ENCODE measurements around the gene KRTAP12-2. TPM values are rescaled to one million over a fixed set of nuclear protein-coding genes. Genes with fewer than 3 reads are reported as not detected.
"Not testable (repeated sequence)": the region's sequence is repeated elsewhere in the genome, so short reads cannot be mapped to it uniquely, and the experiment has no call there.

KRTAP12-2 gene
- total RNA-seq, 1 experiment from 2014 or later, result not detected

- no peak for DNase-seq (ENCODE audit: low spot score)
- in situ Hi-C loops (cut with HindIII; ENCODE audit: low sequenced_read_pairs), result no loop called here
These were observed 36.4 kb upstream of the KRTAP12-2 start for GRCh38 chr21:44702973-44703730.

DNA sequence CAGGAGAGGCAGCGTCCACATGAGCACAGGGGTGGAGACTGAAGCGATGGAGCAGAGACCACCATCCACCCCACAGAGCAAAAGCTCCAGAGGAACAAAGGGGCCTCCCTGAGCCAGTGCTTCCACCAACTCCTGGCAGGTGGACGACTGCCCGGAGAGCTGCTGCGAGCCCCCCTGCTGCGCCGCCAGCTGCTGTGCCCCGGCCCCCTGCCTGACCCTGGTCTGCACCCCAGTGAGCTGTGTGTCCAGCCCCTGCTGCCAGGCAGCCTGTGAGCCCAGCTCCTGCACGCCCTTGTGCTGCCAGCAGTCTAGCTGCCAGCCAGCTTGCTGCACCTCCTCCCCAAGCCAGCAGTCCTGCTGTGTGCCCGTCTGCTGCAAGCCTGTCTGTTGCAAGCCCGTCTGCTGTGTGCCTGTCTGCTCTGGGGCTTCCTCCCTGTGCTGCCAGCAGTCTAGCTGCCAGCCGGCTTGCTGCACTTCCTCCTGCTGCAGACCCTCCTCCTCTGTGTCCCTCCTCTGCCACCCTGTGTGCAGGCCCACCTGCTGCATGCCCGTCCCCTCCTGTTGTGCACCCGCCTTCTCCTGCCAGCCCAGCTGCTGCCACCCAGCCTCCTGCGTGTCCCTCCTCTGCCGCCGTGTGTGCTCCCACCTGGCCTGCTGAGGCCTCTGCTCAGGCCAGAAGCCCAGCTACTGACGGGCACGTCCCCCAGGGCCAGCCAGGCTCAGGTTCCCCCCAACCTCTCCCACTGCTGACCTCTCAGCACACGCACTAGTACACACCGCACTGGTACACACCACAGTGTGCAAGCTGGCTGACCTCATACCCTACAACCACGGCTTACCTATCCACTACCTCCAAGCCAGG lies 35.6 kb upstream of the KRTAP12-2 start:
- DNase-seq (ENCODE audit: low spot score), result peak; percentile 64
- in situ Hi-C loops (cut with HindIII; ENCODE audit: low sequenced_read_pairs), result no loop called here

DNA sequence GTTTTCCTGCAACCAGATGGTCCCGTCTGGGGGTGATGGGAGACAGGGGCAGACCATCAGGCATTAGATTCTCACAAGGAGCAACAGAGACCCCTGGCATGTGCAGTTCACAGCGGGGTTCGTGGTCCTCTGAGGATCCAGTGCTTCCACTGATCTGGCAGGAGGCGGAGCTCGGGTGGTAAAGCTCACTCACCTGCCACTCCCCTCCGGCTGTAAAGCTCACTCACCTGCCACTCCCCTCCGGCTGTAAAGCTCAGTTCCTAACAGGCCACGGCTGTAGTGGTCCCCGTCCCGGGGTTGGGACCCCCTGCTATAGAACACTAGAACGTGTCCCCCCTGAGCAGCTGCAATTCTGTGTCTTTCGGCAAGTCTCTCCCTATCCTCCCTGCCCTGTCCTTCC lies 34.8 kb upstream of the KRTAP12-2 start:
- DNase-seq (ENCODE audit: low spot score), result no peak
- in situ Hi-C loops (cut with HindIII; ENCODE audit: low sequenced_read_pairs), result no loop called here

DNA sequence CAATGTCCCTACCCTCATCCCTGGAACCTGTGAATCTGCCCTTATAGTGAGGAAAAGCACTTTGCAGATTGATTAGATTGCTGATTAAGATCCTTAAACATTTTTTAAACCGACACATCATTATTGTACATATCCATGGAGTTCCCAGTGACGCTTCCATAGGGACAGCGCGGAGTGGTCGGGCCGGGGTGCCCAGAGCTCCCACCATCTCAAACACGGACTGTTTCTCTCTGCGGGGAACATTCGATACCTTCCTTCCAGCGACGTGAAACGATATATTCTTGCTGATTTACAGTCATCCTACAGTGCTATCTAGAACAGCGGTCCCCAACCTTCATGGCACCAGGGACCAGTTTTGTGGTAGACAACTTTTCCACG lies 34.3 kb upstream of the KRTAP12-2 start:
- DNase-seq (ENCODE audit: low spot score), result no peak
- in situ Hi-C loops (cut with HindIII; ENCODE audit: low sequenced_read_pairs), result no loop called here

GRCh38 chr21:44700101-44701022 lies 33.6 kb upstream of the KRTAP12-2 start:
- DNase-seq (ENCODE audit: low spot score), result no peak

DNA sequence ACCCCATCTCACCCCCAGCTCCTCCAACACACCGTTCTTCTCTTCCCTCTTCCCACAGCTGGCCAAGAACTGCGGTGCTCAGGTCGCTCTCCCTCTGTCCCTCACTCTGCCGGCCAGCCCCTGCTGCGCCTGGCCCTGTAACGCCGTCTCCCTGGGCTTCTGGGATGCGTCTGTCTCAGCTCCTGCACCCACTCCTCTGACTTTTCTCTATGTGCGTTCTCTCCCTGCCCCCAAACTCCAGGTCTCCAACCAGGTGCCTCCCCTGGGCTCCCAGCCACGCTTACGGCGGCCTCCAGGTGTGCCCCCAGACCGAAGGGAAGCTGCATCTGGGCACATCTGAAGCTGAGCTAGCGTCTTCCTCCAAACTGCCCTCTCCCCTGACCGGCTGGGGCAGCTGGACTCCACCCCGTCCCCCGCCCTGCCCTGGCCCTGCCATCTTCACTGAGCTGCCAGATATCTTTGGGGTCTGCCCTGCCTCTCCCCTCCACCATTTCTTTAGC lies 32.8 kb upstream of the KRTAP12-2 start:
- in situ Hi-C loops (cut with HindIII; ENCODE audit: low sequenced_read_pairs), result no loop called here
- no peak for DNase-seq (ENCODE audit: low spot score)

More at GRCh38 chr21:44700101-44701022, 33.6 kb upstream of the KRTAP12-2 start:
- in situ Hi-C loops (cut with HindIII; ENCODE audit: low sequenced_read_pairs), result no loop called here

- in situ Hi-C loops (cut with HindIII; ENCODE audit: low sequenced_read_pairs), result no loop called here
- DNase-seq (ENCODE audit: low spot score), result no peak
These were observed 31.3 kb upstream of the KRTAP12-2 start for GRCh38 chr21:44697811-44698734.

DNA sequence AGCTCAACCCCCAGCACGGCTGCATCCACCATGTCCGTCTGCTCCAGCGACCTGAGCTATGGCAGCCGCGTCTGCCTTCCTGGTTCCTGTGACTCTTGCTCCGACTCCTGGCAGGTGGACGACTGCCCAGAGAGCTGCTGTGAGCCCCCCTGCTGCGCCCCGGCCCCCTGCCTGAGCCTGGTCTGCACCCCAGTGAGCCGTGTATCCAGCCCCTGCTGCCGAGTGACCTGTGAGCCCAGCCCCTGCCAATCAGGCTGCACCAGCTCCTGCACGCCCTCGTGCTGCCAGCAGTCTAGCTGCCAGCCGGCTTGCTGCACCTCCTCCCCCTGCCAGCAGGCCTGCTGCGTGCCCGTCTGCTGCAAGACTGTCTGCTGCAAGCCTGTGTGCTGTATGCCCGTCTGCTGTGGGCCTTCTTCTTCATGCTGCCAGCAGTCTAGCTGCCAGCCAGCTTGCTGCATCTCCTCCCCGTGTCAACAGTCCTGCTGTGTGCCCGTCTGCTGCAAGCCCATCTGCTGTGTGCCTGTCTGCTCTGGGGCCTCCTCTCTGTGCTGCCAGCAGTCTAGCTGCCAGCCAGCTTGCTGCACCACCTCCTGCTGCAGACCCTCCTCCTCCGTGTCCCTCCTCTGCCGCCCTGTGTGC lies 30.6 kb upstream of the KRTAP12-2 start, which contains the start of gene KRTAP10-12:
Gene KRTAP10-12, plus strand, starts transcription at position 1 of the 639 bp plus-strand sequence. Its CDS starts 30 bp downstream, at position 31.
- in situ Hi-C loops (cut with HindIII; ENCODE audit: low sequenced_read_pairs), result not testable (repeated sequence)
- DNase-seq (ENCODE audit: low spot score), result peak; percentile 69

DNA sequence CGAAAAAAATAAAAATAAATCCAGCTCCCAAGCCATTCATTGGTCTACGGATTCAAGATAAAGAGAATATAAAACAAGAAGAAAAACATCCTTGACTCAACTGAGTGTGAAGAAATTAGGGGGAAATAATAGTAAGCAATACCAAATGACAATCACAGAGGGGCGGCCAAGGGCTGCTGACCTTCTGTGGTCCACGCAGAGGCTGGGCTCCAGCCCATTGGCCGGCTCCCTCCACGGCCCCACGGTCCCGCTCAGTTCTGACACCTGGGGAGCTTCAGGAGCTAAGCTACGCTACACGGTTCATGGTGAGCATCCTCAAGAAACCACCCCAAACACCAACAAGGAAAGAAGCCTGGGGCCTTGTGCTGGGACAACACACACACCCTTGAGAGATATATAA lies 29.8 kb upstream of the KRTAP12-2 start:
- in situ Hi-C loops (cut with HindIII; ENCODE audit: low sequenced_read_pairs), result no loop called here
- DNase-seq (ENCODE audit: low spot score), result no peak

DNA sequence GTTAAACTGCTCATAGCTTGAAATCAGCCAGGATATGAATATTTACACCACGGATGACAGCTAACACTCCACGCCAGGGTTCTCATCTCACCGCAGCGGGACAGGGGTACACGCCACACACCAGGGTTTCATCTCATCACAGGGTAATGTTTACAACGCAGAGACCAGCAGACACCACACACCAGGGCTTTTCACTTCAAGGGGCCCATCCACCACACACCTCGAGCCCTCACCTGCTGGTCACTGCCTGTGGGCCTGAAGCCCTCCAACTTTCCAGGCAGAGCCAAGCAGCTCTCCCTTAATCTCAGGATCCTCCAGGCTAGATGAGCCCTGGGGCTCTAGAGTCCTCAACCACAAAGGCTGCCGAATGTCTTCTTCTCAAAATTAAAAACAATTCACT lies 28.9 kb upstream of the KRTAP12-2 start:
- in situ Hi-C loops (cut with HindIII; ENCODE audit: low sequenced_read_pairs), result no loop called here
- no peak for DNase-seq (ENCODE audit: low spot score)

GRCh38 chr21:44695184-44695583 lies 28.5 kb upstream of the KRTAP12-2 start:
- in situ Hi-C loops (cut with HindIII; ENCODE audit: low sequenced_read_pairs), result no loop called here
- DNase-seq (ENCODE audit: low spot score), result no peak

DNA sequence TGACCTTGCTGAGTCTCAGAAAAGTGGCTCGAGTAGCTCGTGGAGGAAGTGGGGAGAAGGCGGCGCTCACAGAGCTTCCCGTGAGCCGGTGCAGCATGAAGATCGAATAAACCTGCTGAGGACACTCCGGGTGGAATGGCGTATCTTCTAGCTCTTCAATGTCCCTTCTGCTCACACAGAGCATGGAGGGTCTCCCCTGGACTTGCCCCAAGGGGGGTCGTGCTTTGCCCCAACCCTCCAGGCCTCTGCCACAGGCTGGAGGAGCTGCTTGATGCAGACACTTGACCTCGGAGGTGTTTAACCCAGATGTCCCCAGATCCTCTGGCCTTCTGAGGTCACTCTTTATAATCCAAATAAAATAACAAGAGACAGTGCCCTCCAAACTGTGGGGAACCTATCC lies 28.0 kb upstream of the KRTAP12-2 start:
- in situ Hi-C loops (cut with HindIII; ENCODE audit: low sequenced_read_pairs), result no loop called here
- no peak for DNase-seq (ENCODE audit: low spot score)

- DNase-seq (ENCODE audit: low spot score), result no peak
- in situ Hi-C loops (cut with HindIII; ENCODE audit: low sequenced_read_pairs), result no loop called here
These were observed 26.2 kb upstream of the KRTAP12-2 start for GRCh38 chr21:44692798-44693512.

GRCh38 chr21:44691686-44692085 lies 25.0 kb upstream of the KRTAP12-2 start:
- DNase-seq (ENCODE audit: low spot score), result no peak
- in situ Hi-C loops (cut with HindIII; ENCODE audit: low sequenced_read_pairs), result no loop called here

DNA sequence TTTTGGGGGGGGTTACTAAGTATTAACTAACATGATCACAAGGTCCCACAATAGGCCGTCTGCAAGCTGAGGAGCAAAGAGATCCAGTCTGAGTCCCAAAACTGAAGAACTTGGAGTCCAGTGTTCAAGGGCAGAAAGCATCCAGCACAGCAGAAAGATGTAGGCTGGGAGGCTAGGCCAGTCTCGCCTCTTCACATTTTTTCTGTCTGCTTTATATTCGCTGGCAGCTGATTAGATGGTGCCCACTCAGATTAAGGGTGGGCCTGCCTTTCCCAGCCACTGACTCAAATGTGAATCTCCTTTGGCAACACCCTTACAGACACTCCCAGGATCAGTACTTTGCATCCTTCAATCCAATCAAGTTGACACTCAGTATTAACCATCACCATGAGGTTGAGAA lies 23.0 kb upstream of the KRTAP12-2 start:
- in situ Hi-C loops (cut with HindIII; ENCODE audit: low sequenced_read_pairs); DNase-seq (ENCODE audit: low spot score): not testable (repeated sequence)

- no peak for DNase-seq (ENCODE audit: low spot score)
- in situ Hi-C loops (cut with HindIII; ENCODE audit: low sequenced_read_pairs), result no loop called here
These were observed 20.9 kb upstream of the KRTAP12-2 start for GRCh38 chr21:44687671-44688070.
